ENCODE results near the gene OMA1. TPM values are rescaled to one million over a fixed set of nuclear protein-coding genes. Genes with fewer than 3 reads are reported as not detected.

The OMA1 gene
- total RNA-seq, 1 experiment from 2014 or later: 27.9 TPM

DNA sequence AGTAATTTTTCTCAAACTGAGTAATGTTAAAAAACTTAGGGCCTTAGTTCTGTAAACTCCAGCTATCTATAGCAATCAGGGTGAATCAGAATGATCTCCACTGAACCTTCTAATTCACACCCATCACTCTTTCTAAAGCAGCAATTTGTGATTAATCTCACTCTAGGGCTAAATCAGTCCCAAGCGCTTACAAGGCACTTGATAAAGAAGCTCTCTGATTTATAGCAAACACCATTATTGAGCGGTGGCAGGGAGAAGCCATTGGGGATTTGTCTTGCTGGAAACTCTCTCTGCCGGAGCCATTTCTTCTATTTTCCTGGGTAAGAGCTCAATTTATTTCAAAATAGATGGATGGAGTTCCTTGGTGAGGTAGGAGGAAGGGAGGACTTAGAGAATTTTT, 77.0 kb downstream of the OMA1 start:
- H4K20me1 ChIP-seq (ENCODE audit: insufficient read depth): no peaks in the 10 kb centered on the region
- no peak overlapping the region for H3K27ac ChIP-seq
- no TSS peak for BruUV-seq (replicated peaks)
- TF ChIP-seq EZH2 (IDR thresholded peaks at IDR 0.05; ENCODE audit: low read depth): no peak
- TF ChIP-seq, protein P1, sequence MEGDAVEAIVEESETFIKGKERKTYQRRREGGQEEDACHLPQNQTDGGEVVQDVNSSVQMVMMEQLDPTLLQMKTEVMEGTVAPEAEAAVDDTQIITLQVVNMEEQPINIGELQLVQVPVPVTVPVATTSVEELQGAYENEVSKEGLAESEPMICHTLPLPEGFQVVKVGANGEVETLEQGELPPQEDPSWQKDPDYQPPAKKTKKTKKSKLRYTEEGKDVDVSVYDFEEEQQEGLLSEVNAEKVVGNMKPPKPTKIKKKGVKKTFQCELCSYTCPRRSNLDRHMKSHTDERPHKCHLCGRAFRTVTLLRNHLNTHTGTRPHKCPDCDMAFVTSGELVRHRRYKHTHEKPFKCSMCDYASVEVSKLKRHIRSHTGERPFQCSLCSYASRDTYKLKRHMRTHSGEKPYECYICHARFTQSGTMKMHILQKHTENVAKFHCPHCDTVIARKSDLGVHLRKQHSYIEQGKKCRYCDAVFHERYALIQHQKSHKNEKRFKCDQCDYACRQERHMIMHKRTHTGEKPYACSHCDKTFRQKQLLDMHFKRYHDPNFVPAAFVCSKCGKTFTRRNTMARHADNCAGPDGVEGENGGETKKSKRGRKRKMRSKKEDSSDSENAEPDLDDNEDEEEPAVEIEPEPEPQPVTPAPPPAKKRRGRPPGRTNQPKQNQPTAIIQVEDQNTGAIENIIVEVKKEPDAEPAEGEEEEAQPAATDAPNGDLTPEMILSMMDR (conservative IDR thresholded peaks at IDR 0.05): no peak
- no peaks in the 10 kb centered on the region for H3K9me3 ChIP-seq (ENCODE audit: insufficient read depth, low read depth)
- H3K4me2 ChIP-seq: no peak overlapping the region
- H3K4me3 ChIP-seq: no peak overlapping the region
- no peak for DNase-seq
- CTCF ChIA-PET: interaction anchor here (0.6 kb wide), 1 partner anchor 271 kb away, joined by 3 read pairs; no protein-coding TSS in a partner anchor
- no peaks in the 10 kb centered on the region for H3K79me2 ChIP-seq (ENCODE audit: low read depth)
- POLR2A ChIA-PET (ENCODE audit: unreplicated experiment): no interaction called here
- H3F3A ChIP-seq (ENCODE audit: insufficient read depth, low read depth): no peaks in the 10 kb centered on the region
- no peaks in the 10 kb centered on the region for H3K4me1 ChIP-seq (replicated peaks; ENCODE audit: insufficient read depth)
- H2AFZ ChIP-seq: no peak overlapping the region
- H3K9me2 ChIP-seq (ENCODE audit: insufficient read depth): no peaks in the 10 kb centered on the region
- intact Hi-C loops (cut with micrococcal nuclease; ENCODE audit: unreplicated experiment): no loop called here
- no peaks in the 10 kb centered on the region for H3K36me3 ChIP-seq (ENCODE audit: low read depth)
- no peaks in the 10 kb centered on the region for H3K27me3 ChIP-seq (ENCODE audit: insufficient read depth, low read depth)

DNA sequence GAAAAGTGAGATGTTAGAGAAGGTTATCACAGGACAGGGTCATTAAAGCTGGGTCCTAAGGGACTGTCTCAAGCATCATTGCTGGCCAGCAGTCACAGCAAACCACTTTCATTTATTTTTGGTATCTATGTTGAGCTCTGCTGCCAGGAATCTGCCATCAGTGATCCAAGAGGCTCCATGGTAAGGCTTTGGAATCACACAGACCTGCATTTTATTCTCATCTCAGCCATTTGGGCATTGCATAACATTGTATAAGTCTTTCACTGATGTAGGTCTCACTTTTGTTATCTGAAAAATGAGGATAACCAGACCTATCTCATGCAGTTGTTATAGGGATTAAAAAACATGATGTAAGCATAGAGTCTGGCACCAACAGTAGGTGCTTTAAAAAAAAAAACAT, 77.5 kb downstream of the OMA1 start:
- CTCF ChIA-PET: no interaction called here
- no peaks in the 10 kb centered on the region for H3K4me1 ChIP-seq (replicated peaks; ENCODE audit: insufficient read depth)

DNA sequence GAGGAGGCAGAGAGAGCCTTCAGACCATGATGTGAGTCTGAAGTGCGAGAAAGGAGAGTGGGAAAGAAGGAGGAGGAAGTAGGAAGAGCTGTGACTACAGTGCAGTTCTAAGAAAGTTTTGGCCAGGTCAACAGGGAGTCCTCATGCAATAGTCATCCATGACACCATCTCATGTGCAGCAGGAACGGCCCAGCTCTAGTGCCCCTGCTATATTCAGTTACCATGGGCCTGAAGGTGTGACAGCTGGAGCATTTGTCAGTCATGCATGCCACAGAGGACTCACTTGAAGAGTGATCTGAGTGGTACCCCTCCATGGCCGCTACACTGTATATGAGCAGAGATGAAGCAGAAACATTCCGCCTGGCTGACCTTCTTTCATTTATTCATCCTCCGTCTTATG, 77.9 kb downstream of the OMA1 start:
- no peak for DNase-seq
- Histone ChIP-seq H3K4me1 (replicated peaks; ENCODE audit: insufficient read depth) (no peaks in the 10 kb centered on the region), H3K4me2 (no peak overlapping the region), H4K20me1 (ENCODE audit: insufficient read depth) (no peaks in the 10 kb centered on the region), H3K27ac (no peak overlapping the region), H3K4me3 (no peak overlapping the region), H3K27me3 (ENCODE audit: insufficient read depth, low read depth) (no peaks in the 10 kb centered on the region), H2AFZ (no peak overlapping the region), H3F3A (ENCODE audit: insufficient read depth, low read depth) (no peaks in the 10 kb centered on the region), H3K79me2 (ENCODE audit: low read depth) (no peaks in the 10 kb centered on the region), H3K36me3 (ENCODE audit: low read depth) (no peaks in the 10 kb centered on the region), H3K9me3 (ENCODE audit: insufficient read depth, low read depth) (no peaks in the 10 kb centered on the region), H3K9me2 (ENCODE audit: insufficient read depth) (no peaks in the 10 kb centered on the region)
- intact Hi-C loops (cut with micrococcal nuclease; ENCODE audit: unreplicated experiment): no loop called here
- BruUV-seq (replicated peaks): no TSS peak
- ChIA-PET POLR2A (ENCODE audit: unreplicated experiment) (no interaction called here), CTCF (no interaction called here)
- TF ChIP-seq, protein P1 (conservative IDR thresholded peaks at IDR 0.05): no peak
- no peak for TF ChIP-seq EZH2 (IDR thresholded peaks at IDR 0.05; ENCODE audit: low read depth)

More for the DNA sequence above, 77.5 kb downstream of the OMA1 start:
- Histone ChIP-seq H3K4me2 (no peak overlapping the region), H3K9me2 (ENCODE audit: insufficient read depth) (no peaks in the 10 kb centered on the region), H3K27me3 (ENCODE audit: insufficient read depth, low read depth) (no peaks in the 10 kb centered on the region), H3K79me2 (ENCODE audit: low read depth) (no peaks in the 10 kb centered on the region), H4K20me1 (ENCODE audit: insufficient read depth) (no peaks in the 10 kb centered on the region), H3K4me3 (no peak overlapping the region), H2AFZ (no peak overlapping the region), H3K36me3 (ENCODE audit: low read depth) (no peaks in the 10 kb centered on the region), H3K9me3 (ENCODE audit: insufficient read depth, low read depth) (no peaks in the 10 kb centered on the region), H3K27ac (no peak overlapping the region), H3F3A (ENCODE audit: insufficient read depth, low read depth) (no peaks in the 10 kb centered on the region)
- DNase-seq: no peak
- POLR2A ChIA-PET (ENCODE audit: unreplicated experiment): no interaction called here
- TF ChIP-seq, protein P1 (conservative IDR thresholded peaks at IDR 0.05): no peak
- no peak for TF ChIP-seq EZH2 (IDR thresholded peaks at IDR 0.05; ENCODE audit: low read depth)
- intact Hi-C loops (cut with micrococcal nuclease; ENCODE audit: unreplicated experiment): no loop called here
- BruUV-seq (replicated peaks): no TSS peak

All from PC-9 (cell line).